ENCODE measurements around the gene INSYN2B.

Gene INSYN2B

DNA sequence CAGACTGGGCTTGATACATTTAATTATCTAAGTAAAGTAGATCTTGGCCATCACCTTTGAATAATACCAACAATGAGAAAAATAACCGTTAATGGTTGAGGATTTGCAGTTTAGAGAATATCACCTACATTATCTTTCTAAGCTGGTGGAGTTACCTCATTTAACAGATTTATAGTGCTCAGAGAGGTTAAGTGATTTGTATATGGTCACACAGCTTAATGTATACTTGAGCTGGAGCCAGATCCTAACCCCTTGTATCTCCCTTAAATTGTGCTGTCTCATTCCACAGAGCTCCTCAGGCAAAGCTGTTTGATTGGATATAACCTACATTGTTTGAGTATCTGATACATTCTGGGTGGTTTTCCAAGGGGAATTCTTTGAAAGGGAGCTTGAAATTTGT, 57.8 kb downstream of the INSYN2B start:
- DNase-seq: no peak

DNA sequence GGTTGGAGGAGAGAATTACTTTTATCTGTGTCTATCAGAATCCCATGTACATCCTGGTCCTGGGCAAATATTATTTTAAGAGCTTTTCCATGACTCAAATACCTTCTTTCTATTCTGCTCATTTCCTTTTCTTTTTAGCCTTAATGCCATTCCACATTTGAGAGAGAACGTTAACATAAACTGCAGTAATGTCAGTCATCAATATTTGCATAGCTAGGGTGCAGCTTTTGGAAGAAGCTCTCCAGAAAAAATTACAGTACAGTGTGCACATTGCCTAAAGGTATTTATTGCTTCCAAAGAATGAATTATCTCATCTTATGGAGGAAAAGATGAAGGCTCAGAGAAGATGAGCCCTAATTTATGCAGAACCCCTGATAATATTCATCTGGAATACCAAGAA, 58.3 kb downstream of the INSYN2B start:
- DNase-seq: no peak

DNA sequence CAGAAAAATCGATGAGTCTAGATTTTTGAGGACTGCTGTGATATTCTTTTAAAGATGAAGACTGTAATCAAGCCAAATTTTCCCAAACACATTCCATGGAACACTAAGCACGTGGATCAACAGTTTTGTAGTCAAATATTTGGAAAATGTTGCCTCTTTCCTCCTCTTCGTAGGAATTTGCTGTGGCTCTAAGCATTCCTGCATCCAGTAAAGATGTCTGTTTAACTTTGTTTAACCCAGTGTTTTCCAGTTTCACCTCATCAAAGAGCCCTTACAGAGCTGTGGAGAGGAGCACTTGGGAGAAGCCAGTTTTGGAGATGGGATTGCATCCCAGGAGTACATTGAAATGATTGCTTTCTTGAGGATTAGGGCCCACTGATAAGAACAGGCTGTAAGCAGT, 58.9 kb downstream of the INSYN2B start:
- no peak for DNase-seq

DNA sequence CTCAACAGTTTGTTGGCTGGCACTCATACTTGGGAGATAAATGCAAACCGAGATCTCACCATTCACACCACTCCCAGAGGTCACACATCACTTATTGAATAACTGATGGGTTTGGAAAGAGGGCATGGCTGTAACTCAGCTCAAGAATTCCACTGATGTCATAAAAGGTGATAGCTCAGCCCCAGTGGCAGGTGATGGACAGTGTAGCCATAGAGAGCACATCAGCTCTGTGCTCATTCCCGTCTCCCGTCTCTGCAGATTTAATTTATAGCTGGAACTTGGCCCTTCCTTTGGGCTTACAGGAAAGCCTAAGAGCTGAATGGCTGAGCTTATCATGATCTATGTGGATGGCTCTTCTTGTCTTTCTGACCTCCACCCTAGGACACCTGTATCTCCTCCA, 59.8 kb downstream of the INSYN2B start:
- no peak for DNase-seq

DNA sequence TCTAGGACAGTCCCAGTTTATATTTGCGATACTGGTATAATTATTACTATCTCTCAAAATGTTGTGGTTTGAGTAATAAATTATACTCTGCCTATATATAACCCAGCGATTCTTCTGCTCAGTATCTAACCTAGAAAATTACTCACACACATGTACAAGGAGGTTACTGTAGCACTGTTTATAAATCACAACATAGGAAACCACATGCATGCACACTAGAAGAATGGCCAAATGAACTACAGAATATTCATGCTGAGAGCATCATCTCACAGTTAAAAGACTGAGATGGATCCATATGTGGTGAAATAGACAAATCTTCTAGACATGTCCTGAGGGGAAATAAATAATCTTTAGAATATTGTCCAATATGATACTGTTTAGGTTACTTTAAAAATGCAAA, 62.1 kb downstream of the INSYN2B start:
- no peak for DNase-seq

DNA sequence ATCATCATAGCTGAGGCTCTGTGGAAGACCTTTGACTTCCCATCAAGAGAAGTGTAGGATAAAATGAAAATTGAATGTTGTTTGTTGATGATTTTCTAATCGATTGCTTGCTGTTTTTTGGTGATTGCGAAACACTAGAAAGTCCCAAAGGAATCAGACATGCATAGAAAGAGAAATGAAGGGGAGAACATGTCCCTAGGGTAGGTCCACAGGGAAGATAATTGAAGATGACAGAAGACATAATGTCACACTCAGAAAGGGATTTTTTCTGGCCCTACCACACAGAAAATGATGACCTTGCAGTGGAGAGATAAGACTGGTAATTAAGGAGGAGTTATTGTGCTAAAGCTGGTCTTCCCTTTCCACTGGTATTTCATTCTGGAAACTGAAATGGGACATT, 62.8 kb downstream of the INSYN2B start:
- DNase-seq: no peak

DNA sequence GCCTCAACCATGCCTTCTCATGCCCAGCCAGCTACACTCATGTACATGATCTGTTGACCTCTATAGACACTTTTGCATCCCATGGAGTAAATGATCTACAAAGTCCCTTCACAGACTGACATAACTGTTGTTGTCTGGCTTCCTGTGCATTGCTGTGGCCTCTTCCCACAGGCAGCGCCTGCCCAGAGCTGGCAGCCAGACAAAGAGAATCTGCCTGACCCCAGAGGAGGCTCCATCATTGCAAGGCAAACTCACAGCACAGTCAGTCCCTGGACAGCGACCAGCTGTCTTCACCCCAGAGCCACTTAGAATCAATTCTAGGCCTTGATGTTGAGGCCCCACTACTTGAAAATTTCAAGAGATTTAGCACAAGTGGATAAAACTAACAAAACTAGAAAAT, 65.5 kb downstream of the INSYN2B start:
- DNase-seq: no peak

DNA sequence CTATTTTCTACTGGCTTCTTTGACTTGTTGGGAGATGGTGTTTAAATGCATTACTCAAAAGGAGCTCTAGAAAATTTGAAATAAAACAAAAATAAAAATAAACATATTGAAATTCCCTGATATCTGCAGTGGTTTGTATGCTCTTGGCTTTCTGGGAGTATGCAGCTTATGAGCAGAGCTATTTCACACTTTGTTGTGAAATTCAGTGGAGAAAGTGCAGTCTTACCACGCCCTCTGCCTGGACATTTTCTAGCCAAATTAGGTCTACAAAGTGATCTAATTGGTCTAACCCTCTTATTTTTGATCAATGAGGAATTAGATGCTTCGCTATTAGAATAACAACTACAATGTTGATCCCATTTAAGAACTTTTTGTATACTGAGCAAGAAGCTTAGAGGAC, 66.8 kb downstream of the INSYN2B start:
- no peak for DNase-seq

DNA sequence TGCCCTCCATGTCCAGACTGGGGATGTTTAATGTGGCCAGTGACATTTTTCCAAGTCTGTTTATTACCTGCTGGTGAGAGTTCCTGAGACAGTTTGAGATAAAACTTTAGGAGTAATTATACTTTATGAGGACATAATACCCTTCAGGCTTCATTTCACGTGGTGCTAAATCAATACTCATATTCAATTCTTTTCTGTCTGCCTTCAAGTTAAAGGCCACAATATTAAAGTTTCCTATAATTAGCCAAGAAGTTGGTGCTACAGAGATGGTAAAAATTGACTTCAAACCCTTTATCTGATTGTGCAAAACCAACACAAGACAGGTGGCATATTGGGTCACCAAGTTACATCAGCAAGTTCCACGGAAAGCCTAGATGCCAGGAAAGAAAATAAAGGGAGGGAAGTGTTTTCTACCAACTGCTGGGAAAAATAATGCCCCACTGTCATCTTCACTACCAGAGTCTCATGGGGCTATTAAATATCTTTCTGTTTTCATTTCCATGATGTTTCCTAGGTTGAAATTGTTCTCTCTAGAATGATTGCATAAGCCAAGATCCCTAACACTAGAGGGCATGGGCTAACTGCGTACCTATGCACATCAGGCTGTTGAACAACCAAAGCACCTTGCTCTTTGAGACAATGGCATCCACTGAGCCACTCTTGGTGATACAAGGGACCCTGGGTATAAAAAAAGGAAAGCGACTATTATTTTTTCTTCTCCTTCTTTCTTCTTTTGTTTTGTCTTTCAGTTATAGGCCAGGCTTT, 68.7 kb downstream of the INSYN2B start:
- no peak for DNase-seq

DNA sequence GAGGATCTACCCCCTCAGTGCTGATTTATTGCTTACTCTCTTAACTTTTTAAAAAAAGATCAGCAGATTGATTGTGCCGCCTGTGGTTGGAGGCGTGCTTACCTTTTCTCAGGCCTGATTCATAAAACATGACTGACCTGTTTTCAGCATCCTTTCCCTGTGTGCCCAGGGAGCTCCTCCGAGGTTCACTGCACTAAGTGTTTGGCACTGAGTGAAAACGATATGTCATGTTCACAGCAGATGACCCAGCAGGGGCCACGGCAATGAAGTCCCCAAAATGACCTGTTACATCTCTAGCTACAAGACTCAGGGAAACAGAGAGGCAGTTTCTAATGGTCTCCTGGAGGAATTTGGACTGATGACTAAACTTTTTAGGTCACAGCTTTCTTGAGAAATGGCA, 69.9 kb downstream of the INSYN2B start:
- no peak for DNase-seq

DNA sequence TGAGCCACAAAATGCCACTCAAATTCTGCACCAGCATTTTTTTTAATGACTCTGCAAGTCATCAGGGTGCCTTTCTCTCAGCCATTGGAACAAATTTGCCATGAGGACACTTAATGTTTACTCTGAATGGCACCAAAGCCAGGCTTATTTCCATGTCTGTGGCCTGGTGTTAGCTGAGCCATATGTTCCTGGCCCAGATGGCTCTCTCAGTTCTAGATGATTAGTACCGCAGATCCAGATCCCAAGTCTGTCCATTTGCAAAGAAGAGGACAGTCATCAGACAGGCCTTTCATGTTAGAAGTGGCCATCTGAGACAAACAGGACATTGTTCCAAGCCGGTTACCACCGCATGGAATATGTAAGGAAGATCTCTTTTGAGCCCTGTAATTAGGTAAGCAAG, 70.3 kb downstream of the INSYN2B start:
- no peak for DNase-seq

DNA sequence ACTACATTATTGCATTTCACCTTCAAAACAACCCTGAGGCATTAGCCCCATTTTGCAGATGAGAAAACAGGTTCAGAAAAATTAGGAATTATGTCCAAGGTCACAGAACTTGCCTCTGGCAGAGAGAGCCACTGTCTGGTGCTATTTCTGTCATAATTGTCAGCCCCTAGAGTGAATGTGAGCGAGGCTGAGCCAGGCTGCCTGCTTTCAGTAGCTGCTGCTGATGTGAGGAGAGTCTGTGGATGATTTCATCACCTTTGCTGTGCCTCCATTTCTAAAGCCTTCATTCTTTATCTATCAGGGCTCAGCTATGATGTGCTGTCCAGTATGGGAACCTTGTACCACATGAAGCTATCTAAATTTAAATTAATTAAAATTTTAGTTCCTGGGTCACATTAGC, 71.4 kb downstream of the INSYN2B start:
- DNase-seq: no peak

DNA sequence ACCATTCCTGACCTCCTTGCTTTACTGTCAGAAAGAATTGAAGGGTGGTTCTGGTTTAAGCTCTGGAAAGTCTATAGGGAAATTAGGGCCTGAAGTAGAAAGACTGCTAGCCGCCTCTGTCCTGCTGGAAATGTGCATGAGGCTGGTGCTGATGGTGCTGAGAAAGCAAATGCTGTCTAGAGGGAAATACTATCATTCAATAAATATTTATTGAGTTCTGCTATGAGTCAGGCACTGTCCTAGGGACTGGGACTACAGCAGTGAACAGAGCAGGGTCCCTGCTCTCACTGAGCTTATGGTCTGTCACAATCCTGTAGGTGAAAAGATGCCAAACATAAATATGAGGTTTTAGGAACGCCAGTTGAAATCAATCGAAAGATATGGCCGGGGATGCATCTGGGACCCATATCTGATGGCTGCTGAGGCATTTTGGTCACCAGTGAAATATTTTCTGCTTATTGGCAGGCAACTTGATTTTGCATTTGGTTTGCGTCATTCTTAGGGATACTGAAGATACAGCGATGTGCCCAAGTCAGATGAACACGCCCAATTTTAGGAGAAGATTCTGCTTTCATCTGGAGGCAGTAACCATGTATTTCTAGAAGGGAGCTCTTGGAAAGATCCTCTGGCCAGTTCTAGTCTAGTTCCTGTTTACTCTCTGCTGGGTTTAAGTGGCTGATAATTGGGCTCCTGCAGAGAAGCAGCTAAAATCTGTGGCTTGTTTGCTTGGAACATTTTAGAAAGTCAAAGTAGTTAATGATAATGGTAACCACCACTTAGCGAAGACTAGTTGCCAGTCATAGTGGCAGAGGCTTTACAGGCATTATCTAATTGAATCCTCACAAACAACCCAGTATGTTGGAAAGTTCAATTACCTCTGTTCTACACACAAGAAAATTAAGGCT, 73.3 kb downstream of the INSYN2B start:
- DNase-seq: no peak

DNA sequence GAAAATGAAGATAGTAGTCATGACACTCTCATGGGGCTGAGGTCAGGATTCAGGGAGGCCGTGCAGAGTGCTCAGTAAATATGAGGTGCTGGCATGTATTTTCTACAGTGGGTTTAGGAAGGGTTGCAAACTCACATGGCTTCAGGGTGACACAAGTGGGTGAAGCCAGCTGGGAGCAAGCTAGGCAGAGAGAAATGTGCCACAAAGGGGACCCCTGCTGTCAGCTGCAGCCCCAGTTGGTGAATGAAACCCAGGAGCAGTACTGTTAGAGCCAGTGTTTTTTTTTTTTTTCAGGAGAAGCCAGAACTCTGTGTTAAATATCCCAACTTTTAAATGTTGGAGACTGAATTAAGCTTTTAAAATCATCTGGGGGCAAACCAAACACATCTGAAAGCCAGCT, 75.3 kb downstream of the INSYN2B start:
- DNase-seq: no peak

DNA sequence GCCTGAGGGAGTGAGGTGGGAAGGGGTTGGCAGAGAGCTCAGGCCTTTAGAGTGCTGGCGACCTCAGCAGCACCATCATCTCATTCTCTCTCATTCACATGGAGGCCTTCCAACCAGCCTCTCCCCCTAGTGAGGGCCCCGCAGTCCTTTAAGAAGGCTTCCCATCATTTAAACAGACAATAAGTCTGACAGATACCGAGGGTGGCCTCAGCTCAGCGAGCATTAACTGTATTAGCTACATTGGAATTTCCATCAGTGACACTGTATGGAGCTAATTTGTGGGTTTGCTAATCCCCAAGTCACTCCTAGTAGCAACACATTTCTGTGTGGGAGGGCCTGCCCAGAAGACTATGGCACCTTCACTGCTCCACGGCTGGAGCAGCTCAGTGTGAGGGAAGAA, 75.8 kb downstream of the INSYN2B start:
- no peak for DNase-seq

DNA sequence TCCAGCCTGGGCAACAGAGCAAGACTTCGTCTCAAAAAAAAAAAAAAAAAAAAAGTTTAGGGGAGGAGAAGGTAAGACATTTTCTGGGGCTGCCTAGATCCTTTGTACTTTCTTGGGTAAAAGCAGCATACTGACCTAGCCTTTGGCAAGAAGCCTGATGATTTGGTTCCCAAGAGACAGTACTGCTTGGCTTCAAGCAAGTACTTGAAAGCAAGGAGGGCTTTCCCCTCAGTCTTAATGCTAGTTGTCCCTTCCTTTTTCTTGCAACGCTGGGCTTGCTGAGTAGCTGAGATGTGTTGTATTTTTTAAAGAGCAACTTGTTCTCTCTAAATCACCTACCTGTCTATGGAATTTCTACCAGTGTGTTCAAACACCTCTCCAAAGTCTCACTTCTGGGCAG, 76.2 kb downstream of the INSYN2B start:
- DNase-seq: no peak

DNA sequence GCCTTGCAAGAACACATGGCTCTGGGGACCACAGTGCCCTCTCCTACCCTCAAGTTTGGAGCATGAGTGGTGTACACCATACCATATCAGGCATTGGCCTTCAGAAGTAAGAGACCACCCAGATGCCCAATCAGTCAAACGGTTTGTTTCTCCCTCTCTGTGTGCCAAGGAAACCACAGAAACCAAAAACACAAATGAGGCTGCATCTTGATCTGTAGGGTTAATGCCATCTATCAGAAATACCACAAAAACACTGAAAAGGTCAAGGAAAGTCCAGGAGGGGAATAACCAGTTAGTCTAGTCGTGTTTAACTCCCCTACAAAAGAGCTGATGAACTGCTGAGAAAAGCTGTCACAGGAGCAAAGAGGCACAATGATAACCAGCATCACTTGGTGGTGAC, 78.4 kb downstream of the INSYN2B start:
- DNase-seq: no peak

DNA sequence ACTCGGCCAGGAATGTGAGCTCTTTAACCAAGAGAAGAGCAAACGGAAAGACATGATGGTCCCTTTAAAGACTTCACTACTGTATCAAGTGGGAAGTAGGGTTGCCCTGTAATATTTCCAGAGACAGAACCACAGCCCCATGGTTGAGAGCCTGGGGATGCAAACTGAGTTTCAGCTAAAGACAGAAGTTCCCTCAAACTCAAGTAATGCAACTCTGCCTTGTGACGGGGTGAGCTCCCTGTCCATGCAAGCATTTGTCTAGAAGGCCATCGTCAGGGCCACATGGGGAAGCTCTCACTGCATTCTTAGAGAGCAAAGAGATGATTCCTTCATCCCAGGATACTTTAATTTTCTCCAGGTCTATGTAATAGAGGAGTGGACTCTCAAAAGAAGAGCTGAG, 82.8 kb downstream of the INSYN2B start:
- DNase-seq: no peak

DNA sequence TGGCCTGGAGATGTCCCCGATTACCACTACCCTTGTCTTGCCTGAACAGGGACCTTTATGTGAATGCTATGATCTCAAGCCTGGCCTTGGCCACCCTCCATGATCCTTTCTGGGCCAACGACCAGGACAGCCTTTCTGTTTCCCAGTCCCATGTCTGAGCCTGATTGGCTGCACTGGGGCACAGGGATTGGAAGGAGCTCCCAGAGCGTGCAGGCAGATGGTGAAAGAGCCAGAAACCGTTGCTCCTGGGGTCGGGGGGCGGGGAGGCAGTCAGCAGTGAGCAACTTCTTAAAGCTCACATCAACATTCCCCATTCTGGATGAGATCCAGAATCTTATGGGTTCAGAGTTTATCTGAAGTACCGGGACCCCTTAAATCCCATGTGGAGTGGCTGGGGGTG, 84.4 kb downstream of the INSYN2B start:
- DNase-seq: no peak

DNA sequence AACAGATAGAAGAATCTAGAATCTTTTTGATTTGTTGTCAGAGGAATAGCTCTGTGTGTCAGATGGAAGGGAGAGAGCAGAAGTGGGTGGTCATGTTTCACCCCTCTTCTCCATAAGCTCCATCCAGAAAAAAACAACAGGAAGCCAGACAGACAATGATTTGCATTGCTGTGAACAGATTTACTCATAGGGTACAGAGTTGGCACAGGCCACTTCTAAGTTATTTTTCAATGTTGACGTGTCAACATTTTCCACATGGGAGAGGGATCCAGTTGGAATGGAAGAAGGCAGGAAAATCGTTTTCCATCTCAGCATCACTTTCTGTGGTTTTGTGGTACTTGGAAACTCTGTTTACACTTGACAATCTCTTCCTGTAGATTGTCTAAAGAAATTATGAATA, 86.7 kb downstream of the INSYN2B start:
- DNase-seq: no peak

DNA sequence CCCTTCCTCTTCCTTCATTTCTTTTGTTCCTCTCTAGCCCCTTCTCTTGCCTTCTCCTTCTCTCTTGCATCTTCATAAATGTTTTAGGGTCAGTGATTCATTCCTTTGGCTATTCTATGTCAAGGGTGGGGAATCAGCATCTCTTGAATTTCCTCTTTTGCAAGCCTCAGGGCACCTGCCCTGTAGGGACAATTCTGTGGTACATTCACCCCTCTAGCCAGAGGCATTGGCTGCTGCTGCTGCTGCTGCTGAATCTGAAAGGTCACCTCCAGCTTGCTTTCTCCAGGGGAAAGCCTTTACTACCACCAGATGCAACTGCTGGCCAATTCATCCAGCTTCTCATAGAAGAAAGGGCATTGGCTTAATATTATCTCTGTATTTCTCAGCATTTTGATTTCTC, 87.3 kb downstream of the INSYN2B start:
- no peak for DNase-seq

DNA sequence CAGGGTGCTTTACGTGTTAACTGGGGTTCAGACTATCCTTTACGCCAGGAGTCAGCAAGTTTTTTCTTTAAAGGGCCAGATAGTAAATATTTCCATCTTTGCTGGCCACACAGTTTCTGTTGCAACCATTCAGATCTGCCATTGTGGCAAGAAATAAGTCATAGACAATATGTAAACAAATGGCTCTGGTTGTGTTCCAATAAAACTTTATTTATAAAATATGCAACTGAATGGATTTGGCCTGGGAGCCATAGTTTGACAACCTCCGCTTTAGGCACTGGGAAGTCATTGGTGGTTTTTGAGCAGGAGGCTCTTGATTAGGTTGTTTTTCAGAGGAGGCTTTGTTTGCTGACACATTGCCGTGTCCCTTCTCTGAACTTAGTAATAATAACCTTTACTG, 90.7 kb downstream of the INSYN2B start:
- DNase-seq: no peak

DNA sequence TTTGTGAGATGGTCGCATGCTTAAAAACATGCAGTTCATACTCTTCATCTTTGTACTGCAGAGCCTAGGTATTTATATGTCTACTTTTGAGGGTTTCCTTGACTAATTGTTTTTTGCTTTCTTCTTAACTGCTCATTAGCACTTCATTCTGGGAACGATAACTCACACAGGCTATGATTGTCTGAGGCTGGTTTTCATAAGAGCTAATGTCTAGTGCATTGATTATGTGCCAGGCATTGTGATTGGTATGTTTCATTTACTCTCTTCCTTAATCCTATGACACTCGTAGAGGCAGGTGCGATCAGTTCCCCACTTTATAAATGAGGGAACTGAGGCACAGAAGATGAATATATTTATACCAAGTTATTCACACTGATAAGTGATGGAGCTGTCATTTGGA, 93.6 kb downstream of the INSYN2B start:
- no peak for DNase-seq

DNA sequence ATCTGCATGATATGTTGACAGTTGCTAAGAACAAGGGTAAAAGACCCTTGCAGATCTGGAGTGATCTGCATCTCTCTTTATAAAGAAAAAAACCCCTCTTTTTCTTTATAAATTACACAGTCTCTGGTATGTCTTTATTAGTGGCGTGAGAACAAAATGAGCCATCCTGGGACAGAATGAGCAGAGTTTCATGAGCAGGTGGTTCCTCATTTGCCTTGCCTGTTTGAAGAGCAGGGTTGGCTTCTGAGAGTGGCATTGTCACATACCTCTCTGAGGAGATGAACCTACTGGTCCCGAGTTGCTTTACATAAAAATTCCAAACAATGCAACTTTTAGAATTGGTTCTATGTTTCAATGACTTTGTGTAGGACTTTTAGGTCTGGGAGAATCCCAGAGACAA, 94.3 kb downstream of the INSYN2B start:
- no peak for DNase-seq
